Upper lobe of right lung (tissue), 1 donor: Measurements from ENCODE around the gene DEPP1. TPM values are rescaled to one million over a fixed set of nuclear protein-coding genes. Genes with fewer than 3 reads are reported as not detected.

Source experiments
- ATAC-seq: fragments of 200-7000 bp; cut with Tn5 transposase; one replicate; pipeline ENCODE4 v1.9.1; 2020; ENCODE audit warnings: mild to moderate bottlenecking, moderate library complexity
- DNase-seq: peaks from one replicate; pipeline ENCODE4 v3.0.0-alpha.2; 2020
- H3K27ac ChIP-seq: fragments of 200-600 bp; one replicate; pipeline ENCODE4 v1.8.0; 2022
- H3K27me3 ChIP-seq: fragments of 200-600 bp; one replicate; pipeline ENCODE4 v1.8.0; 2022; ENCODE audit warnings: mild to moderate bottlenecking
- H3K36me3 ChIP-seq: fragments of 200-600 bp; one replicate; pipeline ENCODE4 v1.8.0; 2022
- H3K4me1 ChIP-seq: fragments of 200-600 bp; one replicate; pipeline ENCODE4 v1.8.0; 2022
- H3K4me3 ChIP-seq: fragments of 200-600 bp; one replicate; pipeline ENCODE4 v1.8.0; 2022; ENCODE audit warnings: mild to moderate bottlenecking
- H3K9me3 ChIP-seq: fragments of 200-600 bp; one replicate; pipeline ENCODE4 v1.8.0; 2022
- CTCF ChIP-seq: fragments of 200-600 bp; IDR thresholded peaks from one replicate; pipeline ENCODE4 v1.8.0; 2022; ENCODE audit warnings: antibody characterized with exemption
- intact Hi-C: fragments of 100-400 bp; cut with DNase I; formaldehyde crosslinking; loops from one replicate; pipeline ENCODE4 v1.11.0; 2022
- total RNA-seq: library from RNA; stranded (reverse); fragmentation: NEBNext Ultra II Directional; extraction: Animal tissue kit (Norgen Biotek cat#: 25700); gene quantifications from one replicate; pipeline ENCODE4 v1.2.1, GENCODE V29; 2021
- donor health status: DM: no; HTN: yes; CAD: no; lungs with severe emphysema.

DEPP1 gene
- total RNA-seq, 1 donor from 2014 or later = 160 TPM

DNA sequence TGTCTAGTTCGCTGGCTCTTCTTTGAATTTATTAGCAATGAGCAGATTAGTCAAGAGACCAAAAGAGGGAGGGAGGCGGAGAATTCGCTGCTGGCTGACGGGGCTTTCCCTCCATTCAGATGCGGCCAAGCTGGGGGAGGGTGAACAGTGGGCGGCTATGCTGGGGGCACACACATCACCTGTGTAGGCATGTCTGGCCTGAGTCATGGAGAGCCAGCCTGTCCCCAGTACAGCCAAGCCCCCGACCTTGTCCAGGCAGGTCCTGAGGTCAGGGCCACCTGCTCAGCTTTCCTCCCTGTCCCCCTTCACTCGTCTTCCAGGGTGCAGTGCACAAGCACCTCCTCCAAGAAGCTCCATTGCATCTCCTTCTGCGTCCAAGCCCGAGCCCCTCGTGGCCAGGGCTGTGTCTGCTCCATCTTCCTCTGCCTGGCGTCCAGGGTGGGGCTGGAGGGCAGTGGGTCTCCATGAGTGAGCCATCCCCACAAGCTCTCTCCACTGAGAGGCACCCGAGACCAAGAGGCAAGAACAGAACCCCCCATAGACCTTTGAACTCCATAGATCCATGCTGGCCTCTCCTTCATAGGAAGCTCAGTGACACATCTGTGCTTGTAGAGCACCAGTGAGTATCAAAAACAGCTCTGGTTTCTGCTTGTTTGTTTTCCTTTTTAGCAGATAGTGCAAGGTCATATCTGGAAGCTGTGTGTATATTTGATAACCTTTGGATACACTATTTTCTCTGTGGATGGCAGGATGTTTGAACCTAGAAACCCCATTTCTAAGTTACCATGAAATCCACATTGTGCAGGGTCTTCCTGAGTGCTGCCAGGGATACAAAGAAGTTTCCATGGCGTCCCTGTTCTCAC lies 1.9 kb upstream of the DEPP1 start:
- intact Hi-C loops = no loop called here
- Histone ChIP-seq H3K27me3 (no peaks in the 10 kb centered on the region), H3K4me1 (peaks cover 74% of the 10 kb centered on the region), H3K36me3 (peaks cover 23% of the 10 kb centered on the region), H3K9me3 (no peaks in the 10 kb centered on the region), H3K27ac (peak overlapping the region; percentile 72), H3K4me3 (no peak overlapping the region)
- TF ChIP-seq CTCF = no peak
- DNase-seq (no peak), ATAC-seq (no peak)

GRCh38 chr10:44979281-44980191 lies 927 bp upstream of the DEPP1 start:
- Histone ChIP-seq H3K27me3 (no peaks in the 10 kb centered on the region), H3K27ac (peak overlapping the region; percentile 92), H3K4me3 (peak overlapping the region; percentile 73), H3K36me3 (peaks cover 16% of the 10 kb centered on the region), H3K9me3 (no peaks in the 10 kb centered on the region), H3K4me1 (peaks cover 69% of the 10 kb centered on the region)
- no peak for TF ChIP-seq CTCF
- ATAC-seq (no peak), DNase-seq (no peak)
- intact Hi-C loops = no loop called here

DNA sequence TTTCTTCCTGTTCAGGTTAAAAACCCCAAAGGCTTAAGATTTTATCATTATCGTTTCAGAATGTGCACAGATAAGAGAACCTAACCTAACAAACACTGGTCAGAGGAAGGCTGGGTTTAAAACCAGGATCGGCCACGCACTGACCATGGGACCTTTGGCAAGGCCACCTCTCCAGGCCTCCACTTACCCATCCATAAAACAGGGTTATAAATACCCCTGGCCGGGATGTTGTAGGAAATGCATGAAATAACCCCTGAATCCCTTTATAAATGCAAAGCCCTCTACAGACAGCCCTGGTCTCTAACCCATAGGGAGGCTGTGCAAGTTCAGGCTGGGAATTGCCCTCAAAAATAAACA lies 418 bp downstream of the DEPP1 start:
- H3K27ac ChIP-seq = peak overlapping the region; percentile 92
- intact Hi-C loops = no loop called here
- TF ChIP-seq CTCF = no peak
- H3K9me3 ChIP-seq = no peaks in the 10 kb centered on the region
- no peaks in the 10 kb centered on the region for H3K27me3 ChIP-seq
- H3K4me1 ChIP-seq = peaks cover 72% of the 10 kb centered on the region
- ATAC-seq (no peak), DNase-seq (no peak)
- H3K36me3 ChIP-seq = peaks cover 16% of the 10 kb centered on the region
- peak overlapping the region; percentile 73 for H3K4me3 ChIP-seq

DNA sequence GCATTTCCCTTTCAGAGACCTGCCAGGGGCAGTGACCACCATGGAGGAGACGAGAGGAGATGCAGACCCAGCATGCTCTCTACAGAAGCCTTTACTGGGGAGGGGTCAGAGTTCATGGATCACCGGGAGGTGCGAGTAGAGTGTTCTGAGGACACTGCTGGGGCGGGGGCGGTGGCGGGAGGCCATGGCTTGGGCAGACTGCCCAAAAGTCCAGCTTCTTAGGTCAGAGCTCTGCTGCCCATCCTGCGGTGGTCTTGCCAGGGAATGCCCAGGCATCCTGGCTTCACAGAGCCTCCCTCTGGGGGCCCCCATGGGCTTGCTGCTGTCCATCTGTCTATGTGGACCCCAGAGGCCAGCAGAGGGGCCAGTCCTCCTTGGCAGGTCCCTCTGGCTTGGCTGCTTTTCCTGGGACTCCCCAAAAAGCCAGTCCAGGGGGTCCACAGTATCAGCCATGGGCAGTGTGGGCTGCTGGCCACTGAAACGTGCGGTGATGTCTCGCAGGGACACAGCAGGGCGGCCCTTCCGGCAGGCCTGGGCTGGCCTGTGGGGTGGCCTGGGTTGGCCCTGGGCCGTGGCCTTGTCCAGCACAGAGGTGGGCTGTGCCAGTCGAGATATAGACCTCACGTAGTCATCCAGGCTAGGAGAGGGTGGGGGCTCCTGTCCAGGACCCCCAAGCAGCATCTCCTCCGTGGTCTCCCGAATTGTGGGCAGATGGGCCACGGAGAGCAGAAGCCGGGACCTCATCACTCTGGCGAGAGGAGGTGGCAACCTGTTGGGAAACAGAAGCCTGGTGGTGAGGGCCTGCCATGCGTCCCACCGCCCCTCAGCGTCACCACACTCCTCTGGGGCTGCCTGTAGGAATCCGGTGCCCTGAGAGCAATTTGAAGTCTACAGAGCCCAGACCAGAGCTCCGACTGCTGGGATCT lies 1.1 kb downstream of the DEPP1 start:
- peak overlapping the region; percentile 92 for H3K27ac ChIP-seq
- no peak for DNase-seq
- peaks cover 16% of the 10 kb centered on the region for H3K36me3 ChIP-seq
- no peak for ATAC-seq
- intact Hi-C loops = no loop called here
- TF ChIP-seq CTCF = no peak
- H3K4me1 ChIP-seq = peaks cover 67% of the 10 kb centered on the region
- no peaks in the 10 kb centered on the region for H3K9me3 ChIP-seq
- H3K4me3 ChIP-seq = peak overlapping the region; percentile 73
- H3K27me3 ChIP-seq = no peaks in the 10 kb centered on the region
